NCI-H82 treated with DMSO at 0.1 percent for 48 hours (cell line): Measurements from ENCODE around the gene EPB41.
"Not testable (repeated sequence)": the region's sequence is repeated elsewhere in the genome, so short reads cannot be mapped to it uniquely, and the experiment has no call there.

Experiments
- DNase-seq: peaks from one replicate; lab custom pipeline; 2025; ENCODE audit not compliant: unreplicated experiment; lab: John Stamatoyannopoulos, UW

The EPB41 gene

GRCh38 chr1:28926629-28927265 lies 12.4 kb downstream of the EPB41 start:
- DNase-seq = no peak

- DNase-seq = no peak
These were observed 12.9 kb downstream of the EPB41 start for GRCh38 chr1:28927266-28927647.

- peak; percentile 82 for DNase-seq
These were observed 13.4 kb downstream of the EPB41 start for GRCh38 chr1:28927648-28928313.

- no peak for DNase-seq
These were observed 14.1 kb downstream of the EPB41 start for GRCh38 chr1:28928314-28928941.

GRCh38 chr1:28933277-28933676 lies 18.9 kb downstream of the EPB41 start:
- no peak for DNase-seq

GRCh38 chr1:28933918-28934317 lies 19.5 kb downstream of the EPB41 start:
- no peak for DNase-seq

- DNase-seq = no peak
These were observed 20.3 kb downstream of the EPB41 start for GRCh38 chr1:28934676-28935075.

GRCh38 chr1:28935293-28935692 lies 20.9 kb downstream of the EPB41 start:
- no peak for DNase-seq

- no peak for DNase-seq
These were observed 21.7 kb downstream of the EPB41 start for GRCh38 chr1:28936094-28936493.

- no peak for DNase-seq
These were observed 22.2 kb downstream of the EPB41 start for GRCh38 chr1:28936528-28936927.

- not testable (repeated sequence) for DNase-seq
These were observed 29.2 kb downstream of the EPB41 start for GRCh38 chr1:28943581-28943980.

GRCh38 chr1:28950006-28950405 lies 35.6 kb downstream of the EPB41 start:
- DNase-seq = no peak

- peak; percentile 72 for DNase-seq
These were observed 36.1 kb downstream of the EPB41 start for GRCh38 chr1:28950449-28950848.

GRCh38 chr1:28954126-28954726 lies 39.9 kb downstream of the EPB41 start:
- DNase-seq = no peak

GRCh38 chr1:28956038-28956464 lies 41.7 kb downstream of the EPB41 start:
- DNase-seq = no peak

GRCh38 chr1:28962114-28962831 lies 47.9 kb downstream of the EPB41 start:
- not testable (repeated sequence) for DNase-seq

GRCh38 chr1:28965271-28965870 lies 51.0 kb downstream of the EPB41 start:
- DNase-seq = no peak

- no peak for DNase-seq
These were observed 52.2 kb downstream of the EPB41 start for GRCh38 chr1:28966617-28967016.

GRCh38 chr1:28971980-28972771 lies 57.8 kb downstream of the EPB41 start:
- no peak for DNase-seq
